ENCODE measurements around the gene NHLH1.

Gene NHLH1

GRCh38 chr1:160419838-160420169 is 52.9 kb downstream of the NHLH1 start:
- in situ Hi-C loops (cut with MboI; ENCODE audit: low sequenced_read_pairs, unreplicated experiment): loop anchor here (25.0 kb wide), 1 partner anchor 542 kb away; the partner anchor contains the start of gene ITLN2
- DNase-seq (ENCODE audit: low spot score): no peak
- no peak for TF ChIP-seq CTCF (IDR thresholded peaks at IDR 0.05; ENCODE audit: borderline replicate concordance, control extremely low read depth, extremely low read depth, insufficient read depth, missing control alignments)

GRCh38 chr1:160420881-160421842 is 54.3 kb downstream of the NHLH1 start:
- DNase-seq (ENCODE audit: low spot score): peak; percentile 7
- TF ChIP-seq CTCF (IDR thresholded peaks at IDR 0.05; ENCODE audit: borderline replicate concordance, control extremely low read depth, extremely low read depth, insufficient read depth, missing control alignments): no peak
- in situ Hi-C loops (cut with MboI; ENCODE audit: low sequenced_read_pairs, unreplicated experiment): loop anchor here (25.0 kb wide), 1 partner anchor 541 kb away; the partner anchor contains the start of gene ITLN2

GRCh38 chr1:160421881-160422280 is 55.0 kb downstream of the NHLH1 start:
- DNase-seq (ENCODE audit: low spot score): no peak
- no peak for TF ChIP-seq CTCF (IDR thresholded peaks at IDR 0.05; ENCODE audit: borderline replicate concordance, control extremely low read depth, extremely low read depth, insufficient read depth, missing control alignments)
- in situ Hi-C loops (cut with MboI; ENCODE audit: low sequenced_read_pairs, unreplicated experiment): loop anchor here (25.0 kb wide), 1 partner anchor 540 kb away; the partner anchor contains the start of gene ITLN2

All from GM13976 (cell line).